Uterus (tissue), 2 donors: ENCODE measurements around the gene NFE2L1.

Experiments used
- CTCF ChIP-seq, 4 experiments: fragments of 200-600 bp in 2 of 4; fragments of 450-650 bp in 2 of 4; sonication (generic) in 2 of 4; IDR thresholded peaks; one replicate each; pipeline ENCODE4 v1.5.1; 2016 to 2019; ENCODE audit warnings: antibody characterized with exemption in 4 of 4, mild to moderate bottlenecking in 2 of 4, moderate library complexity in 1 of 4
- POLR2A ChIP-seq, 2 donors: fragments of 450-650 bp; IDR thresholded peaks; one replicate each; pipeline ENCODE4 v1.6.1; 2016; ENCODE audit warnings: antibody characterized with exemption in 2 of 2, mild to moderate bottlenecking in 1 of 2, moderate library complexity in 1 of 2

- TF ChIP-seq CTCF (IDR thresholded peaks at IDR 0.05) (no peak), POLR2A (IDR thresholded peaks at IDR 0.05) (no peak)
These were observed 2.7 kb upstream of the NFE2L1 start for GRCh38 chr17:48045316-48046001.
